Rectal smooth muscle tissue (tissue), 1 donor: ENCODE data around the gene KIF2B.
"Not testable (repeated sequence)": the region's sequence is repeated elsewhere in the genome, so short reads cannot be mapped to it uniquely, and the experiment has no call there.

Experiments
- H3K27ac ChIP-seq: one replicate; pipeline ENCODE4 v1.7.0; 2013; ENCODE audit warnings: low read depth, low read length, inconsistent platforms
- H3K27me3 ChIP-seq: one replicate; pipeline ENCODE4 v1.7.0; 2013; ENCODE audit warnings: low read length; ENCODE audit not compliant: control insufficient read depth, insufficient read depth
- H3K36me3 ChIP-seq: one replicate; pipeline ENCODE4 v1.7.0; 2013; ENCODE audit warnings: low read length; ENCODE audit not compliant: control insufficient read depth, insufficient read depth
- H3K4me1 ChIP-seq: one replicate; pipeline ENCODE4 v1.7.0; 2013; ENCODE audit warnings: low read length; ENCODE audit not compliant: control insufficient read depth, insufficient read depth
- H3K4me3 ChIP-seq: one replicate; pipeline ENCODE4 v1.7.0; 2013; ENCODE audit warnings: low read length
- H3K9ac ChIP-seq: one replicate; pipeline ENCODE4 v1.7.0; 2013; ENCODE audit warnings: low read length

The KIF2B gene

GRCh38 chr17:53819956-53820355 is 2.8 kb upstream of the KIF2B start:
- Histone ChIP-seq H3K4me1 (no peaks in the 10 kb centered on the region), H3K9ac (no peak overlapping the region), H3K27ac (no peak overlapping the region), H3K27me3 (no peaks in the 10 kb centered on the region), H3K4me3 (no peak overlapping the region), H3K36me3 (no peaks in the 10 kb centered on the region)

- Histone ChIP-seq H3K4me1 (no peaks in the 10 kb centered on the region), H3K4me3 (no peak overlapping the region), H3K9ac (no peak overlapping the region), H3K27me3 (no peaks in the 10 kb centered on the region), H3K36me3 (no peaks in the 10 kb centered on the region), H3K27ac (no peak overlapping the region)
Measured at GRCh38 chr17:53823341-53824050, 769 bp downstream of the KIF2B start.

DNA sequence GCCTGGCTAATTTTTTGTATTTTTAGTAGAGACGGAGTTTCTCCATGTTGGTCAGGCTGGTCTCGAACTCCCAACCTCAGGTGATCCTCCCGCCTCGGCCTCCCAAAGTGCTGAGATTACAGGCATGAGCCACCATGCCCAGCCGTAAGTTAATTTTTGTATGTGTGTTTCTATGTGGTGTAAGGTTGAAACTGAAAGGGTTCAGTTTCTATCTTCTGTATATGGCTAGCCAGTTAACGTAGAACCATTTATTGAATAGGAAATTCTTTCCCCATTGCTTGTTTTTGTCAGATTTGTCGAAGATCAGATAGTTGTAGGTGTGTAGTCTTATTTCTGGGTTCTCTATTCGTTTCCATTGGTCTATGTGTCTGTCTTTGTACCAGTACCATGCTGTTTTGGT is 12.0 kb downstream of the KIF2B start:
- not testable (repeated sequence) for H3K27ac ChIP-seq, H3K4me3 ChIP-seq, H3K4me1 ChIP-seq, H3K27me3 ChIP-seq, H3K36me3 ChIP-seq, H3K9ac ChIP-seq

DNA sequence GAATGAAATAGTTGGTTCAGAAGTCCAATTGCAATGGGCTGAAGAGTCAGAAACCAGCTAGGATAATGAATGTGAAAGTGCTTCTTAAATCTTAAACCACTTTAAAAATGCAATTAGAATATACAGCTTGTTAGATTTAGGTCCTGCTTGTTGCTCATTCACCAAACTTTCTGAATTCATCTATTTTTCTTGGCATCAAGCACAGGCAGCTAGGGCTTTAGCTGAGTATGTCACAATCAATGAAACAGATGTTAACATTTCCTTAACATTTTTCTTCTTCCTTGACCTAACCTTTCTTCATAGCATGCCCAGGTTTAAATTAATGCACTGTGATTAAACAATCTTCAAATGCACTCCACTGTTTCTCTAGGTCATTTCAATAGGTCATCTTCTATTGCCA is 14.4 kb downstream of the KIF2B start:
- Histone ChIP-seq H3K27me3 (no peaks in the 10 kb centered on the region), H3K9ac (no peak overlapping the region), H3K4me1 (no peaks in the 10 kb centered on the region), H3K4me3 (no peak overlapping the region), H3K36me3 (no peaks in the 10 kb centered on the region), H3K27ac (no peak overlapping the region)

DNA sequence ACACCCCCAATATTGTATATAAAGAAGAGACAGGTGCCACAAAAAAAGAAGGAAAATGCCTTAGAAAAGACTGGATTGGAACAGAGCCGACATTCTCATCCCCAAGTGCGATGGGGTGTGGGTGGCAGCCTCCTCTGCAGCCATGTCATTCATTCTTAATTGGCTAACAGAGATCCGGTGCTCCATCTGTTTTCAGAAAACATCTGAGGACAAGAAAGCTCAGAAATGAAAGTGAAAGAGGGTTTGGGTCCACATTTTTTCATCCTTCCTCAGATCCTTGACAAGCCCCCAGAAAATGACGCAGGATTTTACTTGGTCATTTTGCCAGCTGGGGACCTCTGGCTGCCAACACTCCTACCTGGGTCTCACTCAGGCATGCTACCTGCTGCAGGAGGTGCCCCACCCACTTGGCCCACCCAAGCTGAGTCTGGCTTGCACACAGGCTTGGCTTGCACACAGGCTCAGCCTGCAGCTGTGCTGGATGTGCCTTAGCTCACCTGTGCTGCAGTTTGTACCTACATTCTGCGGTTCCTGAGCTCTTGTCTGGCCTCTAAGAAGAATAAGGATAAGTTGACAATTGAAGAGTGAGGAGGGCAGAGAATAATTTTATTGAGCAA is 21.9 kb downstream of the KIF2B start:
- no peak overlapping the region for H3K4me3 ChIP-seq
- H3K27ac ChIP-seq: no peak overlapping the region
- no peaks in the 10 kb centered on the region for H3K36me3 ChIP-seq
- no peak overlapping the region for H3K9ac ChIP-seq
- H3K27me3 ChIP-seq: no peaks in the 10 kb centered on the region
- H3K4me1 ChIP-seq: no peaks in the 10 kb centered on the region

DNA sequence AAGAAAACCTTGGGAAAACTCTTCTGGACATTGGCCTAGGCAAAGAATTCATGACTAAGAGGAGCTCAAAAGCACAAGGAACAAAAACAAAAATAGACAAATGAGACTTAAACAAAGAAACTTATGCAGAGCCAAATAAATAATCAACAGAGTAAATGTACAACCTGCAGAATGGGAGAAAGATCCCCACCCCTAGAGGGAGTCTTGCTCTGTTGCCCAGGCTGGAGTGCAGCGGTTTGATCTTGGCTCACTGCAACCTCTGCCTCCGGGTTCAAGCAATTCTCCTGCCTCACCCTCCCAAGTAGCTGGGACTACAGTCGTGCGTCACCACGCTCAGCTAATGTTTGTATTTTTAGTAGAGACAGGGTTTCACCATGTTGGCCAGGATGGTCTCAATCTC is 48.4 kb downstream of the KIF2B start:
- not testable (repeated sequence) for H3K4me1 ChIP-seq, H3K9ac ChIP-seq, H3K4me3 ChIP-seq, H3K27me3 ChIP-seq, H3K36me3 ChIP-seq, H3K27ac ChIP-seq
